Smooth muscle cell (in vitro differentiated cells): ENCODE results near the gene CDK2. TPM values are rescaled to one million over a fixed set of nuclear protein-coding genes. Genes with fewer than 3 reads are reported as not detected.

Experiments
- DNase-seq: peaks from one replicate; lab custom pipeline; 2025; ENCODE audit not compliant: unreplicated experiment; lab: John Stamatoyannopoulos, UW
- H2AFZ ChIP-seq: fragments of 200-600 bp; sonication (generic); 2 replicates; pipeline ENCODE4 v1.6.0; 2016; ENCODE audit warnings: antibody characterized with exemption, low read depth, mild to moderate bottlenecking
- H3F3A ChIP-seq: fragments of 200-600 bp; sonication (generic); 2 replicates; pipeline ENCODE4 v1.6.0; 2017; ENCODE audit warnings: antibody characterized with exemption, low read depth
- H3K27ac ChIP-seq: fragments of 200-600 bp; sonication (generic); 2 replicates; pipeline ENCODE4 v1.5.1; 2016; ENCODE audit warnings: low read depth, mild to moderate bottlenecking
- H3K27me3 ChIP-seq: fragments of 200-600 bp; sonication (generic); 2 replicates; pipeline ENCODE4 v1.6.1; 2016; ENCODE audit warnings: low read depth, mild to moderate bottlenecking
- H3K36me3 ChIP-seq: fragments of 200-600 bp; sonication (generic); 2 replicates; pipeline ENCODE4 v1.5.1; 2016; ENCODE audit warnings: low read depth
- H3K4me1 ChIP-seq: fragments of 200-600 bp; sonication (generic); 2 replicates; pipeline ENCODE4 v1.5.1; 2016; ENCODE audit warnings: low read depth
- H3K4me2 ChIP-seq: fragments of 200-600 bp; sonication (generic); 2 replicates; pipeline ENCODE4 v1.6.0; 2016; ENCODE audit warnings: mild to moderate bottlenecking
- H3K4me3 ChIP-seq: fragments of 200-600 bp; sonication (generic); 2 replicates; pipeline ENCODE4 v1.5.1; 2016; ENCODE audit warnings: mild to moderate bottlenecking
- H3K79me2 ChIP-seq: fragments of 200-600 bp; sonication (generic); 2 replicates; pipeline ENCODE4 v1.6.0; 2016; ENCODE audit warnings: low read depth, mild to moderate bottlenecking
- H3K9ac ChIP-seq: fragments of 200-600 bp; sonication (generic); 2 replicates; pipeline ENCODE4 v1.6.0; 2016; ENCODE audit warnings: low read depth
- H3K9me3 ChIP-seq: fragments of 200-600 bp; sonication (generic); replicated peaks from 2 replicates; pipeline ENCODE4 v1.5.1; 2016; ENCODE audit warnings: low read depth
- H4K20me1 ChIP-seq: fragments of 200-600 bp; sonication (generic); 2 replicates; pipeline ENCODE4 v1.6.0; 2016; ENCODE audit warnings: low read depth
- CTCF ChIP-seq: fragments of 200-600 bp; sonication (generic); IDR thresholded peaks from 2 replicates; pipeline ENCODE4 v1.5.1; 2017; ENCODE audit warnings: borderline replicate concordance, mild to moderate bottlenecking, antibody characterized with exemption; ENCODE audit not compliant: insufficient read depth, poor library complexity, severe bottlenecking
- WGBS: methylation state at CpG from one replicate; pipeline ENCODE4 v1.1.7; 2016; ENCODE audit warnings: low lambda C conversion rate; 5-methylcytosine and 5-hydroxymethylcytosine counted together
- polyA plus RNA-seq: library from polyadenylated mRNA; unstranded; fragments of >200 nt; fragmentation: Nextera tagmentation; extraction: Ambion mirVana; gene quantifications from 2 replicates; pipeline ENCODE4 v1.2.1, GENCODE V29; 2016
- total RNA-seq: library from RNA; depleted of rRNA; stranded (reverse); fragments of >200 nt; gene quantifications from 2 replicates; pipeline ENCODE4 v1.2.3, GENCODE V29; 2014

CDK2 gene
- total and polyA plus RNA-seq, 2 experiments from 2014 or later: 33.3 to 36.5 TPM

DNA sequence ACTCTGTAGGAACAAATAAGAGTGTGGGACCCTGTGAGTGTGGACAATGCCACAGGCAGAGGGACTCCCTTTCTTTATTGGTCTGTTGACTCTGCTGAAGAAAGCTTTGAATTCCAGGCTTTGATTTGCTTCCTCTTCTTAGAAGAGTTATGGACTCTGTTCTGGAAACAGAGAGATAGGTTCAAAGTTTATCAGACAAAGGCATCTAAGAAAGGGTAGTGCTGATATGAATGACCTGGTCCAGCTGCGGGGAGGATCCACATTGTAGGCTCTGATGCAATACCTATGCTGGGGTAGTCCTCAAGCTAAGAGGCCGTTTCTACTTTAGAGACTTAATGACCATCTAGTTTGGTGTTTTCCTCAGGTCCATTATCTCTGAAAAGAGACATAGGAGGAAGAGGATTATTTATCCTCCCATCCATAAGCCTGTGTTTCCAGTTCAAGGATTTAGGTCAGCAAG, 43.5 kb downstream of the CDK2 start:
- Histone ChIP-seq H3K4me3 (no peak overlapping the region), H3K9me3 (no peaks in the 10 kb centered on the region), H3K36me3 (no peaks in the 10 kb centered on the region), H3K4me2 (no peak overlapping the region), H3K9ac (no peak overlapping the region), H4K20me1 (no peaks in the 10 kb centered on the region), H3K79me2 (no peaks in the 10 kb centered on the region), H3K4me1 (peaks cover 8% of the 10 kb centered on the region), H3K27me3 (no peaks in the 10 kb centered on the region), H3F3A (no peaks in the 10 kb centered on the region), H2AFZ (no peak overlapping the region), H3K27ac (no peak overlapping the region)
- 47% methylated on average over 2 of the region's 2 CpGs for WGBS
- TF ChIP-seq CTCF: no peak
- DNase-seq: no peak

DNA sequence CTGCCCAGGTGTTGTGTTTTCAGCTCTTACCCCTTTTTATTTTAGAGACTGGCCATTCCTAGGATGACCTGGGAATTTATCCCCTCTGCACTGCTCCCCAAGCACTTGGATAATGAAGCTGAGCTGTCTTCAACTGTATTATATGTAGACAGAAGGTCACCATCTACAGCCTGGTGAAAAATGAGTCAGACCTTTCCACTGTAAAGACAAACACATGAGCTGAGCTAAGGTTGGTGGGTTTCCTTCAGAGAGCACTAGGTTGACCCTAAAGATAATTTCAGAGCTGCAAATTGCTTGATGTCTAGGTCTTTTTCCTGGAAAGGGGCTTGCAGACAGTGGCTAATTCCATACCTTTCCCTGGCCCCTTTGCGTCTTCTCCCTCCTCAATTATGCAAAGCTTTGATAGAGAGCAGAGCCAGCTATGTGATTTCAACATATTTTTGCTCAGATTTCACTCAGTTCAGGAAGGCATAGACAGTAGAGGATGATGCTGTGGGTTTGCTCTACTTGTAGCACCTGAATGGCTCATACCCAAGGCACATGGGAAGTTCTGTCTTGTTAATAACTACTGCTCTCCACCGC, 45.0 kb downstream of the CDK2 start:
- 85% methylated on average over 2 of the region's 2 CpGs for WGBS
- no peaks in the 10 kb centered on the region for H3K9me3 ChIP-seq
- no peak overlapping the region for H3K4me3 ChIP-seq
- H4K20me1 ChIP-seq: no peaks in the 10 kb centered on the region
- no peak overlapping the region for H2AFZ ChIP-seq
- H3K27me3 ChIP-seq: no peaks in the 10 kb centered on the region
- no peaks in the 10 kb centered on the region for H3F3A ChIP-seq
- H3K4me1 ChIP-seq: peaks cover 8% of the 10 kb centered on the region
- H3K27ac ChIP-seq: no peak overlapping the region
- no peak overlapping the region for H3K9ac ChIP-seq
- no peaks in the 10 kb centered on the region for H3K79me2 ChIP-seq
- H3K4me2 ChIP-seq: no peak overlapping the region
- no peak for DNase-seq
- no peak for TF ChIP-seq CTCF
- H3K36me3 ChIP-seq: no peaks in the 10 kb centered on the region

- no peak overlapping the region for H3K9ac ChIP-seq
- H3K9me3 ChIP-seq: no peaks in the 10 kb centered on the region
- no peaks in the 10 kb centered on the region for H3K36me3 ChIP-seq
- no peaks in the 10 kb centered on the region for H4K20me1 ChIP-seq
- no peak overlapping the region for H3K4me3 ChIP-seq
- no peak overlapping the region for H2AFZ ChIP-seq
- WGBS: 90% methylated on average over 5 of the region's 5 CpGs
- H3K4me2 ChIP-seq: no peak overlapping the region
- no peak overlapping the region for H3K27ac ChIP-seq
- H3K4me1 ChIP-seq: no peaks in the 10 kb centered on the region
- H3K79me2 ChIP-seq: no peaks in the 10 kb centered on the region
- TF ChIP-seq CTCF: no peak
- no peaks in the 10 kb centered on the region for H3K27me3 ChIP-seq
- DNase-seq: no peak
- no peaks in the 10 kb centered on the region for H3F3A ChIP-seq
Measured at GRCh38 chr12:56013482-56013881, 46.9 kb downstream of the CDK2 start.

- Histone ChIP-seq H3K4me2 (no peak overlapping the region), H3K36me3 (no peaks in the 10 kb centered on the region), H3K79me2 (no peaks in the 10 kb centered on the region), H2AFZ (no peak overlapping the region), H3K27me3 (no peaks in the 10 kb centered on the region), H4K20me1 (no peaks in the 10 kb centered on the region), H3K9me3 (no peaks in the 10 kb centered on the region), H3K9ac (no peak overlapping the region), H3F3A (no peaks in the 10 kb centered on the region), H3K27ac (no peak overlapping the region), H3K4me1 (no peaks in the 10 kb centered on the region), H3K4me3 (no peak overlapping the region)
- TF ChIP-seq CTCF: no peak
- DNase-seq: no peak
- WGBS: 72% methylated on average over 2 of the region's 2 CpGs
Measured at GRCh38 chr12:56014205-56014604, 47.6 kb downstream of the CDK2 start.
